Neural progenitor cell (in vitro differentiated cells): ENCODE measurements around the gene GID4.

ENCODE experiments used
- CTCF ChIP-seq: fragments of 200-600 bp; sonication (generic); IDR thresholded peaks from 2 replicates; pipeline ENCODE4 v1.5.1; 2017; ENCODE audit warnings: antibody characterized with exemption, mild to moderate bottlenecking
- EZH2 ChIP-seq: fragments of 200-600 bp; sonication (generic); IDR thresholded peaks from 2 replicates; pipeline ENCODE4 v1.6.1; 2017; ENCODE audit warnings: antibody characterized with exemption, mild to moderate bottlenecking, moderate library complexity

GRCh38 chr17:18117533-18117932, 78.3 kb downstream of the GID4 start:
- TF ChIP-seq CTCF = no peak
- TF ChIP-seq EZH2 = no peak
